DND-41 (cell line): ENCODE results near the gene KCNMA1.

Experiments
- EZH2 ChIP-seq: IDR thresholded peaks from 3 replicates; pipeline ENCODE4 v1.6.1; 2012; ENCODE audit warnings: borderline replicate concordance, low read depth, mild to moderate bottlenecking, moderate library complexity, low read length, inconsistent platforms; ENCODE audit not compliant: severe bottlenecking
- TF ChIP-seq, protein P1 (sequence below): IDR thresholded peaks from 2 replicates; pipeline ENCODE4 v1.5.1; 2012; ENCODE audit warnings: borderline replicate concordance, low read length, moderate library complexity, mild to moderate bottlenecking; ENCODE audit not compliant: poor library complexity, severe bottlenecking; ENCODE audit errors: extremely low read depth

DNA sequence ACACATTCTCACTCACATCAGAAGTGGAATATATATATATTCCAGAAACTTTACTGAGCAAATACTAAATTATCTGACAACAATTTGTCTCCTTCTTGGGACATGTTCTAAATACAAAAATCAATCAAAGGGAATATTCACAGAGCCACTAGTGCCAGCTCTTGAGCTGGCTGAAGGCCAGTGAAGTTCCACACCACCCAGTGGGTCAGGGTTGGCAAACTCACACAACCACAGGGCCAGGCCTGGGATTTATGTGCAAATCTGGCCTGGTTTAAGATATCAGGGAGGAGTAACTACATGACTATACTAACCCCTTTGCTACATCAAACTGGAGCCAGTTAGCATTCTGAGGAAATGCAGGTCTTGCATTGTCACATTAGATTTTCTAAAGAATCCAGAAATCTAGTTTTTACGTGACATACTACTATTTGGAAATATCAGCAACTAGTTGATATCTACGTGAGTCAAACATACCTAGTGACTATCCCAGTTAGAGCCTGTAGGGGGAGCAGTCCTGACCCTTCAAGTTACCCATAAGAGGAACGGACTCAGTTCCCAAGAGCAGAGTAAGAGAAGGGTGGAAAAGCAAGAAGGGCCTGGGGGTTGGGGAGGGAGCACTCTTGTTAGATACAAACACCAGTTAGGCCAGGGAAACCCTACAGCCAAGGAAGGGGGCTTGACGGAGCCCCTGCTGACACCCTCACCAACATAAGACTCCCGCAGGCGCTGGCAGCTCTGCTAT is 600.4 kb downstream of the KCNMA1 start:
- TF ChIP-seq, protein P1, sequence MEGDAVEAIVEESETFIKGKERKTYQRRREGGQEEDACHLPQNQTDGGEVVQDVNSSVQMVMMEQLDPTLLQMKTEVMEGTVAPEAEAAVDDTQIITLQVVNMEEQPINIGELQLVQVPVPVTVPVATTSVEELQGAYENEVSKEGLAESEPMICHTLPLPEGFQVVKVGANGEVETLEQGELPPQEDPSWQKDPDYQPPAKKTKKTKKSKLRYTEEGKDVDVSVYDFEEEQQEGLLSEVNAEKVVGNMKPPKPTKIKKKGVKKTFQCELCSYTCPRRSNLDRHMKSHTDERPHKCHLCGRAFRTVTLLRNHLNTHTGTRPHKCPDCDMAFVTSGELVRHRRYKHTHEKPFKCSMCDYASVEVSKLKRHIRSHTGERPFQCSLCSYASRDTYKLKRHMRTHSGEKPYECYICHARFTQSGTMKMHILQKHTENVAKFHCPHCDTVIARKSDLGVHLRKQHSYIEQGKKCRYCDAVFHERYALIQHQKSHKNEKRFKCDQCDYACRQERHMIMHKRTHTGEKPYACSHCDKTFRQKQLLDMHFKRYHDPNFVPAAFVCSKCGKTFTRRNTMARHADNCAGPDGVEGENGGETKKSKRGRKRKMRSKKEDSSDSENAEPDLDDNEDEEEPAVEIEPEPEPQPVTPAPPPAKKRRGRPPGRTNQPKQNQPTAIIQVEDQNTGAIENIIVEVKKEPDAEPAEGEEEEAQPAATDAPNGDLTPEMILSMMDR = peak; percentile 60
- TF ChIP-seq EZH2 = no peak
